GM21825 (cell line): ENCODE data around the gene HYAL4.
"Not testable (repeated sequence)": the region's sequence is repeated elsewhere in the genome, so short reads cannot be mapped to it uniquely, and the experiment has no call there.

Experiments used
- ATAC-seq: cut with Tn5 transposase; IDR thresholded peaks from one replicate; pipeline ENCODE4 v1.9.1; 2021; ENCODE audit warnings: mild to moderate bottlenecking, moderate library complexity; ENCODE audit not compliant: unreplicated experiment

HYAL4 gene

GRCh38 chr7:123894753-123895152 is 49.8 kb downstream of the HYAL4 start:
- ATAC-seq, result not testable (repeated sequence)

- no peak for ATAC-seq
Observed at GRCh38 chr7:123901101-123901500, 56.1 kb downstream of the HYAL4 start.

- no peak for ATAC-seq
Observed at GRCh38 chr7:123905714-123906113, 60.7 kb downstream of the HYAL4 start.

GRCh38 chr7:123916240-123916724 is 71.3 kb downstream of the HYAL4 start:
- no peak for ATAC-seq

- no peak for ATAC-seq
Observed at GRCh38 chr7:123917878-123918277, 72.9 kb downstream of the HYAL4 start.

GRCh38 chr7:123918309-123918708 is 73.3 kb downstream of the HYAL4 start:
- ATAC-seq, result no peak

- ATAC-seq, result no peak
Observed at GRCh38 chr7:123923599-123923998, 78.6 kb downstream of the HYAL4 start.

GRCh38 chr7:123924941-123925340 is 80.0 kb downstream of the HYAL4 start, which contains the start of gene SPAM1:
Gene SPAM1, plus strand, starts transcription at chr7:123925241. Its CDS starts 28,330 bp downstream, at chr7:123953571.
- no peak for ATAC-seq
